IPS-18a (cell line): ENCODE results near the gene FXYD5.
"Not testable (repeated sequence)": the region's sequence is repeated elsewhere in the genome, so short reads cannot be mapped to it uniquely, and the experiment has no call there.

Experiments used
- H3K27ac ChIP-seq: one replicate; pipeline ENCODE4 v1.5.1; 2013; ENCODE audit warnings: low read length
- H3K27me3 ChIP-seq: one replicate; pipeline ENCODE4 v1.6.1; 2013; ENCODE audit warnings: mild to moderate bottlenecking, low read length; ENCODE audit not compliant: control insufficient read depth, insufficient read depth
- H3K36me3 ChIP-seq: one replicate; pipeline ENCODE4 v1.6.1; 2013; ENCODE audit warnings: low read depth, low read length; ENCODE audit not compliant: control insufficient read depth
- H3K4me1 ChIP-seq: one replicate; pipeline ENCODE4 v1.6.1; 2013; ENCODE audit warnings: low read depth, low read length; ENCODE audit not compliant: control insufficient read depth
- H3K4me3 ChIP-seq: one replicate; pipeline ENCODE4 v1.5.1; 2013; ENCODE audit warnings: low read length
- H3K9ac ChIP-seq: one replicate; pipeline ENCODE4 v1.6.1; 2013; ENCODE audit warnings: mild to moderate bottlenecking, low read length, moderate library complexity
- H3K9me3 ChIP-seq: one replicate; pipeline ENCODE4 v1.6.1; 2013; ENCODE audit warnings: low read depth, low read length; ENCODE audit not compliant: control insufficient read depth

The FXYD5 gene

GRCh38 chr19:35122687-35123551 is 31.6 kb upstream of the FXYD5 start:
- H3K27me3 ChIP-seq: no peaks in the 10 kb centered on the region
- H3K9ac ChIP-seq: no peak overlapping the region
- no peak overlapping the region for H3K4me3 ChIP-seq
- H3K27ac ChIP-seq: no peak overlapping the region
- peaks cover 12% of the 10 kb centered on the region for H3K4me1 ChIP-seq
- no peaks in the 10 kb centered on the region for H3K9me3 ChIP-seq
- H3K36me3 ChIP-seq: no peaks in the 10 kb centered on the region

DNA sequence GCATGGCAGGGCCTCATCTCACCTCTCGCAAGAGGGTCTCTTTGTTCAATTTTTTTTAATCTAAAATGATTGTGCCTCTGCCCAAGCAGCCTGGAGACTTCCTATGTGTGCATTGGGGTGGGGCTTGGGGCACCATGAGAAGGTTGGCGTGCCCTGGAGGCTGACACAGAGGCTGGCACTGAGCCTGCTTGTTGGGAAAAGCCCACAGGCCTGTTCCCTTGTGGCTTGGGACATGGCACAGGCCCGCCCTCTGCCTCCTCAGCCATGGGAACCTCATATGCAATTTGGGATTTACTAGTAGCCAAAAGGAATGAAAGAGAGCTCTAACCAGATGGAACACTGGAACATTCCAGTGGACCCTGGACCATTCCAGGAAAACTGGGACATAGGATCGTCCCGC is 31.0 kb upstream of the FXYD5 start:
- no peaks in the 10 kb centered on the region for H3K9me3 ChIP-seq
- no peaks in the 10 kb centered on the region for H3K36me3 ChIP-seq
- peaks cover 12% of the 10 kb centered on the region for H3K4me1 ChIP-seq
- no peaks in the 10 kb centered on the region for H3K27me3 ChIP-seq
- no peak overlapping the region for H3K4me3 ChIP-seq
- H3K9ac ChIP-seq: no peak overlapping the region
- H3K27ac ChIP-seq: no peak overlapping the region

DNA sequence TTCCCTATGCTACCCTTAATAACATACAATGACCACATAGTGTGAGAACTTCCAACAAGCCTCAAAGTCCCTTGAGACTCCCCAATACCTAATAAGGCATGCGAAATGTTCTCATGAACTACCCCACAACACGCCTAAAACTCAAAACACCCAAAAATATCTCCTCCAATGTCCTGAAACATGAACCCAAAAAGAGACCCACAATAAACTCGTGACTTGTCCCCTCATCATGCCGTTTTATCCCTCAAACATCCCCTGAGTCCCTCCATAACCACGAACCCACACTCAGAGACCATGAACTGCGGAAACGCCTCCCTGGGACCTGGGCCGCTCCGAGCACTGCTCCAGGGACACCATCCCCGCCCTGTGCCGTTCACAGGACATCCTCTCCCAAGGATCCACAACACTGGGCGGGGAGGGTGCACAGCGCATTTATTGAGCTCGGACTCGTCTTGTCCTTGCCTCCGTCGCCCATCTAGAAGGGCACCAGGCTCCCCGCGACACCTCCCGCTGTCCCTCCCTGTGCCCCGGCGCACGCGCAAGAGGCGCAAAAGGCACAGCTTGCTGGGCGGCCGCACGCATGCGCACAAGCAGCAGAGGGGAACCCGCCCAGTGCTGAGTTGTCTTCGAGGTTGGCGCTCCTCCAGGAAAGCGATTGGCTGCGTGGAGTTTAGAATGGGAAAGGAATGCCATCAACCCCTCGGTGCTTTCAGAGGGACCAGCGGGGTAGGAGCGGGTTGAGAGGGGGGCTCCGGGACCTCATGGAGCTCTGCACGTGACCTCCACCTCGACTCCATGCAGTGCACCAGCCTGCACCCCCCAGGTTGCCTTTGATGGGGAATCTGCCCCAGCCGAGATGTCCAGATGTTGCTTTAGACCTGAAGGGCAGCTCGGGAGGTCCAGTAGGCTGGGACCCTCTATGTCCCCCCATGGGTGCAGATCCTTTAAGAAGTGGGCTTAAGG is 30.2 kb upstream of the FXYD5 start:
- Histone ChIP-seq H3K27ac (no peak overlapping the region), H3K4me3 (no peak overlapping the region), H3K9ac (no peak overlapping the region), H3K27me3 (no peaks in the 10 kb centered on the region), H3K36me3 (no peaks in the 10 kb centered on the region), H3K9me3 (no peaks in the 10 kb centered on the region), H3K4me1 (peaks cover 12% of the 10 kb centered on the region)

DNA sequence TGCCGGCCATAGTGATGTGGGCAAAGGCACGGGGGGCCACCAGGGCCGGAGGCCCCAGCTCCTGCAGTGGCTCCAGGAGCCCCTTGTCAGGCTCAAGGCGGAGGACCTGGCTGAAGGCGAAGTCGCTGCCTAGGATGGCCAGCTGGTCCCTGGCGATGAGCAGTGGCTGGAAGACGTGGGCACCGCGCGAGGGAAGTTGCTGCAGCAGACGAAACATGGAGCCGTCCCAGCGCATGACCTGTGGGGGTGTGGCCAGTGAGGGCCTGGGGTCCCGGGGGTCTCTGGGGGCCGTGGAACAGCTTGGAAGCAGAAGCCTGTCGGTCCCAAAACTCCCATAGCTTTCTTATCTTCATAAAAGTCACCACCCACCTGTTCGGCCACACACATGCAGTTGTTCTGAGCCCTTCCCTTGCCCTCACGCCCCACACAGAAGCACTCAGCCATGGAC is 29.2 kb upstream of the FXYD5 start:
- H3K27me3 ChIP-seq: no peaks in the 10 kb centered on the region
- H3K9me3 ChIP-seq: no peaks in the 10 kb centered on the region
- no peaks in the 10 kb centered on the region for H3K36me3 ChIP-seq
- H3K9ac ChIP-seq: no peak overlapping the region
- peaks cover 12% of the 10 kb centered on the region for H3K4me1 ChIP-seq
- no peak overlapping the region for H3K27ac ChIP-seq
- H3K4me3 ChIP-seq: no peak overlapping the region

DNA sequence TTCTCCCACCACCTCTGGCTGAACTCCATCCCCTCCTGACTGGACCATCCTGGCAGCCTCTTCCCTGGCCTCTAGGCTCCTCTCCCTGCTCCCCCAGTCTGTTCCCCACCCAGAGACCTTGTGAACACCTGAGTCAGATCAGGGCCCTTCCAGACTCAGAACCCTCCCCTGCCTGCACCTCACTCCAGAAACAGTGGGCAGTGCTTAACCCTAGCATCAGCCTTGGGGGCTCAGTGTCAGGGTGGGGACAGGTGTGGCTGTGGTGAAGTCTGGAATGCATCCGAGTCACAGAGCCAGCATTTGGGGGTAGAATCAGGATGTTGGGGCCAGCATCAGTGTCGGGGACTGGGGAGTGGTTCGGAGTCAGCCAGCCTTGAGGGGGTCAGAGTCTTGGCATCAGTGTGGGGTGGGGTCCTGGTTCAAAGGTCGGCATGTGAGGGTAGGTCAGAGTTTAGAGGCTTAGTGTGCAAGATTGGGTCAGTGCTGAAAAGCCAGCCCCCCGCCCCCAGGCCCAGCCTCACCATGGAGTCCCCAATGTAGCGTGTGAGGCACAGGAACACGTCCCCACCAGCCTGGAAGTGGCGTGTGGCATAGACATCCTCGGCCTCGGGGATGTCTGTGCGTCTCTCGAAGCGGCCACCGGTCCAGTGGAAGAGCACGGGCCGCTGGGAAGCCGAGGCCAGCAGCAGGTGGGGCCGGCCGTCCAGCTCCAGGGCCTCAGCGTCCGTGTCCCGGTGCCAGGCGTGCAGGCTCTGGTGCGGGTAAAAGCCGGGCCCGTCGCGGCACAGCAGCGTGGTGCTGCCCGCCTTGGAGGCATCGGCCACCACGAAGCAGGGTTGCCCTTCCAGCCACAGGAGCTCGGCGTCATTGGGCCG is 28.5 kb upstream of the FXYD5 start:
- no peak overlapping the region for H3K9ac ChIP-seq

GRCh38 chr19:35126624-35126959 is 27.9 kb upstream of the FXYD5 start:
- Histone ChIP-seq H3K9me3 (no peaks in the 10 kb centered on the region), H3K27ac (no peak overlapping the region), H3K9ac (no peak overlapping the region), H3K4me1 (peaks cover 12% of the 10 kb centered on the region), H3K36me3 (no peaks in the 10 kb centered on the region), H3K4me3 (no peak overlapping the region), H3K27me3 (no peaks in the 10 kb centered on the region)

More for the DNA sequence above, 28.5 kb upstream of the FXYD5 start:
- Histone ChIP-seq H3K27ac (no peak overlapping the region), H3K4me3 (no peak overlapping the region), H3K27me3 (no peaks in the 10 kb centered on the region), H3K36me3 (no peaks in the 10 kb centered on the region), H3K4me1 (peaks cover 12% of the 10 kb centered on the region), H3K9me3 (no peaks in the 10 kb centered on the region)

DNA sequence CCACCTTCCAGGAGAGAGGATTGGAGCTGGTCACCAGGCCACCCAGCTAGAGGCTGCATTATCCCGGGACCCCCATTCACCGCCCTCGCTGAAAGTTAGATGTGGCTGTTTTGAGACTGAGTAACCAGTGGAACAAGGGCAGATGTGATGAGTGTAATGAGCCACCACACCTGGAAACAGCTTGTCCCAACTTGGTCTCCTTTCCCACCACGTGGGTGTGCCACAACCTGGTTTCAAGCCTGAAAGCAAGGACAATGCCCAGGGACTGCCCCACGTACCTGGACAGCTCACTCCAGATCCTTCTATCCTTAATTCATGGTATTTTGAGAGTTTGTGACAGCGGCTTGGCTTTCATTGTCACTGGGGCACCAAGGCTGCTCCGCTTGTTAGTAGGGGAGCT is 26.7 kb upstream of the FXYD5 start:
- Histone ChIP-seq H3K9ac (no peak overlapping the region), H3K9me3 (no peaks in the 10 kb centered on the region), H3K4me1 (peaks cover 6% of the 10 kb centered on the region), H3K36me3 (no peaks in the 10 kb centered on the region), H3K27me3 (no peaks in the 10 kb centered on the region), H3K4me3 (no peak overlapping the region), H3K27ac (no peak overlapping the region)

DNA sequence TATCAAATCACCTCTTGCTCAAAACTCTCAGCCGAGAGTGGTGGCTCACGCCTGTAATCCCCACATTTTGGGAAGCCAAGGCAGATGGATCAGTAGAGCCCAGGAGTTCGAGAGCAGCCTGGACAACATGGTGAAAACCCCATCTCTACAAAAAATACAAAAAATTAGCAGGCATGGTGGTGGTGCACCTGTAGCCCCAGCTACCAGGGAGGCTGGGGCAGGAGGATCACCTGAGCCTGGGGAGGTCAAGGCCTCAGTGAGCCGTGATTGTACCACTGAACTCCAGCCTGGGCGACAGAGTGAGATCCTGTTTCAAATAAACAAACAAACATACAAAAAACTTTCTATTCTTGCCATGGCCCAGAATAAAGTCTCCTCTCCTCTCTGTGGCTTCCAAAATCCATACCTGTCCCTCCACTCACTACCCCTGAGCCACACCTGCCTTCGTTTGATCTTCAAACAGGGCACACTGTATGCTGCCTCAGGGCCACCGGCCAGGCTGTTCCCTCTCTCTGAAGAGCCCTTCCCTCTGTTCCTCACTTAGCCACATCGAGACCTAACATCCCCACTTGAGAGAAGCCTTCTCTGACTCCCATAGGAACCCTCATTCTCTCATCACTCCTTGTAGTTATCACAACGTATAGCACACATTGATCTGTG is 26.0 kb upstream of the FXYD5 start:
- Histone ChIP-seq H3K36me3 (no peaks in the 10 kb centered on the region), H3K27ac (no peak overlapping the region), H3K4me3 (no peak overlapping the region), H3K9ac (no peak overlapping the region), H3K27me3 (no peaks in the 10 kb centered on the region), H3K9me3 (no peaks in the 10 kb centered on the region), H3K4me1 (no peaks in the 10 kb centered on the region)

- H3K4me1 ChIP-seq, H3K27me3 ChIP-seq, H3K4me3 ChIP-seq, H3K27ac ChIP-seq, H3K9ac ChIP-seq, H3K9me3 ChIP-seq, H3K36me3 ChIP-seq: not testable (repeated sequence)
Measured at GRCh38 chr19:35129724-35130274, 24.7 kb upstream of the FXYD5 start.

DNA sequence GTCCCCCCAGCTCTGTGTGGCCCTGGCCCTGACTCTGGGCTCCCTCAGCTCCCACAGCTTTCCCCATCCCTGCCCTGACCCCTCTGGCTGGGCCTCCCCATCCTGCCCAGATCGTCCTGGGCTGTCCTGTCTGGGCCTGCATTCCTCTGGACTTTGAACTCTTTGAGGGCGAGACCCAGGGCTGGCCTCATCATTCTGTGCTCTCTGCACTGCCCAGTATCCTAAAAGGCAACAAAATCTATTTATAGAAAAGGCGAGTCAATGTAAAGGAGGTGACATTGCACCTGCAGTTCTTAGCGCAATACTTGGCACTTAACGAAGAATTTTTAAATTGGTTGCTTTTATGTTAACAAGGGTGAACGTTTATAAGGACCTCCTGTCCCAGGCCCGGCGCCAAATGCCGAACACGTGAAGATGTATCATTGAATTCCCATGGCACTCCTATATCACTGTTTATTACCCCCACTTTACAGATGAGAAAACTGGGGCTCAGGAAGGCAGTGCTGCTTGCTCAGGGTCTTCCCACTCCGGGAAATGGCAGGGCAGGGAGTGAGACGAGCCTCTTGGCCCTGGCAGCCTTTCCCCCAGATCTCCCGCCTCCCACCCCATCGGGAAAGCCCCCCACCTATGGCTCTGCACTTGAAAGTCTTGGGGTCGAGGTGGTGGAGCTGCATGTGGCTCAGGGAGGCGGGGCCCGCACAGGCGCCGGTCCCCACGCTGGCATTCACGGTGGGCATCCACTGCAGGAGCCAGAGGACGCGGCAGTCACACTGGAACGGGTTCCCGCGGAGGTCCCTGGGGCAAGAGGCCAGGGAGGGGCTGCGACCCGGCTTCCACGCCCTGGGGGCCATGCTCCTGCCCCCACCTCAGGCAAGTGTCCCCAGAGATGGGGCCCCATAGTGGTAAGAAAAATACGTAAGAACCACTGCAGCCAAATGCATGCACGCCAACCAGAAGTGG is 23.5 kb upstream of the FXYD5 start:
- H3K4me1 ChIP-seq: no peaks in the 10 kb centered on the region

More for the DNA sequence above, 23.5 kb upstream of the FXYD5 start:
- Histone ChIP-seq H3K27ac (no peak overlapping the region), H3K27me3 (no peaks in the 10 kb centered on the region), H3K36me3 (no peaks in the 10 kb centered on the region), H3K9ac (no peak overlapping the region), H3K4me3 (no peak overlapping the region), H3K9me3 (no peaks in the 10 kb centered on the region)
